Kidney epithelial cell (primary cell): ENCODE results near the gene ZNF594. TPM values are rescaled to one million over a fixed set of nuclear protein-coding genes. Genes with fewer than 3 reads are reported as not detected.

ENCODE experiments used
- DNase-seq: peaks from one replicate; pipeline ENCODE4 v3.0.0-alpha.2; 2010; ENCODE audit warnings: low read depth
- H3K27me3 ChIP-seq: 2 replicates; pipeline ENCODE4 v1.6.0; 2011; ENCODE audit warnings: low read length; ENCODE audit not compliant: control insufficient read depth, insufficient read depth
- H3K36me3 ChIP-seq: 2 replicates; pipeline ENCODE4 v1.5.1; 2011; ENCODE audit warnings: low read length; ENCODE audit not compliant: control insufficient read depth, insufficient read depth
- H3K4me3 ChIP-seq: 2 replicates; pipeline ENCODE4 v1.5.1; 2011; ENCODE audit warnings: low read depth, mild to moderate bottlenecking, control low read depth, low read length
- CTCF ChIP-seq: IDR thresholded peaks from 2 replicates; pipeline ENCODE4 v1.5.1; 2011; ENCODE audit warnings: mild to moderate bottlenecking, moderate library complexity, low read length, control low read depth, inconsistent platforms; ENCODE audit not compliant: insufficient read depth, poor library complexity, severe bottlenecking
- total RNA-seq: library from RNA; depleted of rRNA; stranded (reverse); fragments of >200 nt; gene quantifications from 2 replicates; pipeline ENCODE4 v1.2.3, GENCODE V29; 2015

The ZNF594 gene
- total RNA-seq, 1 donor from 2014 or later: 9.4 TPM

GRCh38 chr17:5211458-5211857, 19.8 kb upstream of the ZNF594 start:
- Histone ChIP-seq H3K4me3 (no peak overlapping the region), H3K27me3 (no peaks in the 10 kb centered on the region), H3K36me3 (no peaks in the 10 kb centered on the region)
- TF ChIP-seq CTCF: no peak
- DNase-seq: no peak

GRCh38 chr17:5210614-5211252, 19.1 kb upstream of the ZNF594 start:
- DNase-seq: no peak
- no peaks in the 10 kb centered on the region for H3K36me3 ChIP-seq
- no peak overlapping the region for H3K4me3 ChIP-seq
- TF ChIP-seq CTCF: no peak
- H3K27me3 ChIP-seq: no peaks in the 10 kb centered on the region

GRCh38 chr17:5210091-5210490, 18.4 kb upstream of the ZNF594 start:
- DNase-seq: no peak
- Histone ChIP-seq H3K4me3 (no peak overlapping the region), H3K27me3 (no peaks in the 10 kb centered on the region), H3K36me3 (no peaks in the 10 kb centered on the region)
- no peak for TF ChIP-seq CTCF

DNA sequence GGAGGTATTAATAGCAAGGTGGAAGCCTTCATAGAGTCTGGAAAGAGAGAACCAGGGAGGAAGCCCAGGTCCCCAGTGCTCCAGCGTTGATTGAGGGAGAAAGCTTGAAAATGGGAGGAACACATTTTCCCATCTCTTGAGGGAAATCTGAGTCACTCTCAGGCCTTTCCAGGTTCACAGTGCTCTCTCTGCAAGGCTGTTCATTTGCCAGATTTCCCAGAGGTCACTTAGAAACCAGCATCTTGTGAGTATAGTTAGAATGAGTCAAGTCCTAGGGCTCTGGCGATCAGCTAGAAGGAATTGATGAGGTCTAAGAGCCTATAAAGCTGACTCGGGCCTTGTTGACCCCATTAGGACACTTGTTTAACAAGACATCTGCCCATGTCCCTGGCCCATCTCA, 17.7 kb upstream of the ZNF594 start:
- H3K4me3 ChIP-seq: no peak overlapping the region
- H3K27me3 ChIP-seq: no peaks in the 10 kb centered on the region
- no peak for TF ChIP-seq CTCF
- H3K36me3 ChIP-seq: no peaks in the 10 kb centered on the region
- DNase-seq: no peak

DNA sequence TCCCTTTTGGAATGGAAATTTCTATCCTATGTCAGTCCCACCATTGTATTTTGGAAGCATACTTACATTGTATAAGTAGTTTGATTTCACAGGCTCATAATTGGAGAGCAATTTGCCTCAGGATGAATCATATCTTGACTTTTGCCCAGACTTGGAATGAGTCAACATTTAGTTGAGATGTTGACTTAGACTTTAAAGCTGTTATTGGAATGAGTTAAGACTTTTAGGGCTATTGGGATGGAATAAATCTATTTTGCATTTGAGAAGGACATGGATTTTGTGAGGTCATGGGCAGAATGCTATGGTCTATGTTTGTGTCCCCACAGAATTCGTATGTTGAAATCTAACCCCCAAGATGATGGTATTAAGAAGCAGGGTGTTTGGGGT, 12.2 kb upstream of the ZNF594 start:
- H3K36me3 ChIP-seq: no peaks in the 10 kb centered on the region
- no peak for DNase-seq

More for the DNA sequence above, 12.2 kb upstream of the ZNF594 start:
- Histone ChIP-seq H3K27me3 (no peaks in the 10 kb centered on the region), H3K4me3 (no peak overlapping the region)
- TF ChIP-seq CTCF: no peak
